ENCODE data around the gene CTNNA3. TPM values are rescaled to one million over a fixed set of nuclear protein-coding genes. Genes with fewer than 3 reads are reported as not detected.

The CTNNA3 gene
- total RNA-seq, 1 donor, result not detected

DNA sequence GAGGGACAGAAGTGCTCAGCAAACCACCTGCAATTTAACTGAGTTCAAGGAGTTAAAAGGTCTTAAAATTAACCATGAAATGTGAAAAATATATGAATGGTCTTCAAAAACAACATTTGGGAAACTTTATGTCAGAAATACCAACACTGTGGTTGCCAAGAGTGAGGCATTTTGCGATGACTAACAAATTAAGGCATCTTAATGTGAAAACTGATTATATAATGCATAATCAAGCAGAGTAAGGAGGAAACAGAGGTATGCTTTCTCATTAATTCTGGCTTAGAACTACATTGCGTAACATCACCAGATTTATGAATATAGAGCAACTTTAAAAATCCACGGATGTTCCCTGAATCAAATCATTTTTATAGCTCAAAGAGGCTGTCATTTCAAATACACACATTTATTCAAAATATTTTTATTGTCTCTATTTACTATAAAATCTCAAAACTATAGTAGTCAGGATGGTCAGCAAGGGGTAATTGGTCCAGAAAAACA, 434.6 kb downstream of the CTNNA3 start:
- Histone ChIP-seq H3K4me3 (ENCODE audit: insufficient read depth, low read length) (no peak overlapping the region), H3K79me2 (ENCODE audit: insufficient read depth, low read length) (no peaks in the 10 kb centered on the region), H3K27me3 (ENCODE audit: insufficient read depth, low read length) (no peaks in the 10 kb centered on the region), H3K4me1 (ENCODE audit: insufficient read depth, low read length) (no peaks in the 10 kb centered on the region), H3K4me2 (ENCODE audit: insufficient read depth, low read length) (no peak overlapping the region), H4K20me1 (ENCODE audit: insufficient read depth, low read length) (no peaks in the 10 kb centered on the region), H2AFZ (ENCODE audit: low read length) (no peak overlapping the region), H3K27ac (ENCODE audit: low read depth, low read length) (no peak overlapping the region), H3K9me3 (ENCODE audit: low read depth, low read length) (no peaks in the 10 kb centered on the region), H3K36me3 (ENCODE audit: insufficient read depth, low read length) (no peaks in the 10 kb centered on the region)
- DNase-seq (ENCODE audit: insufficient read length, low spot score, missing footprints), result no peak
- TF ChIP-seq, protein P1, sequence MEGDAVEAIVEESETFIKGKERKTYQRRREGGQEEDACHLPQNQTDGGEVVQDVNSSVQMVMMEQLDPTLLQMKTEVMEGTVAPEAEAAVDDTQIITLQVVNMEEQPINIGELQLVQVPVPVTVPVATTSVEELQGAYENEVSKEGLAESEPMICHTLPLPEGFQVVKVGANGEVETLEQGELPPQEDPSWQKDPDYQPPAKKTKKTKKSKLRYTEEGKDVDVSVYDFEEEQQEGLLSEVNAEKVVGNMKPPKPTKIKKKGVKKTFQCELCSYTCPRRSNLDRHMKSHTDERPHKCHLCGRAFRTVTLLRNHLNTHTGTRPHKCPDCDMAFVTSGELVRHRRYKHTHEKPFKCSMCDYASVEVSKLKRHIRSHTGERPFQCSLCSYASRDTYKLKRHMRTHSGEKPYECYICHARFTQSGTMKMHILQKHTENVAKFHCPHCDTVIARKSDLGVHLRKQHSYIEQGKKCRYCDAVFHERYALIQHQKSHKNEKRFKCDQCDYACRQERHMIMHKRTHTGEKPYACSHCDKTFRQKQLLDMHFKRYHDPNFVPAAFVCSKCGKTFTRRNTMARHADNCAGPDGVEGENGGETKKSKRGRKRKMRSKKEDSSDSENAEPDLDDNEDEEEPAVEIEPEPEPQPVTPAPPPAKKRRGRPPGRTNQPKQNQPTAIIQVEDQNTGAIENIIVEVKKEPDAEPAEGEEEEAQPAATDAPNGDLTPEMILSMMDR (IDR thresholded peaks at IDR 0.05; ENCODE audit: extremely low read depth, low read depth, low read length), result no peak

DNA sequence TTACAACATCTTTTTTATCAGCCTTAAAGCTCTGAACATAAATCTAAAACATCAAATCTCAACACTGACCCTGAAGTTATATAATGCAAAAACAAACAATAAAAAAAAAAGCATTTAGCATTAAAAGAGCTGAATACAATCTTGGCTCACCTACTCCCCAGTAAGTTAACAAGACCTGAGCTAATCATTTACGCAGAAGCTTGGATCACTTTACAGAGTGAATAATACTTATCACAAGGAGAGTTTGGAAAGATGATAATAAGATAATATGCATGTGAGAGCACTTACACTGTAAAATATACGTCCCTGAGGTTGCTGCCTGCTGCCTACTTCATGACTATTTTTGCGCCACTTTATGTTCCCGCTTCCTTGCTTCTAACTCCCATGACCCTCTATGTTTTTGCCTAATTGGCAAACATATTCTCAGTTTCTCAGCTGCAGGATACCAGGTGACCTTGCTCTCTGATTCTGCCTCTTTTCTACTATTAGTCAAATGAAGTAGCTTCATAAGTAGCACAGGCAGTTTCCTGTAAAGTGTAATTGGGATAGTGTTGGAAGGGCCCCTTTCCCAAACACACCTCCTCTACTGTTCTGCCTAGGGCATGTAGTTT, 436.6 kb downstream of the CTNNA3 start:
- Histone ChIP-seq H3K4me3 (ENCODE audit: insufficient read depth, low read length) (no peak overlapping the region), H3K9me3 (ENCODE audit: low read depth, low read length) (no peaks in the 10 kb centered on the region), H4K20me1 (ENCODE audit: insufficient read depth, low read length) (no peaks in the 10 kb centered on the region), H2AFZ (ENCODE audit: low read length) (no peak overlapping the region), H3K4me2 (ENCODE audit: insufficient read depth, low read length) (no peak overlapping the region), H3K4me1 (ENCODE audit: insufficient read depth, low read length) (no peaks in the 10 kb centered on the region), H3K79me2 (ENCODE audit: insufficient read depth, low read length) (no peaks in the 10 kb centered on the region), H3K27ac (ENCODE audit: low read depth, low read length) (no peak overlapping the region), H3K27me3 (ENCODE audit: insufficient read depth, low read length) (no peaks in the 10 kb centered on the region), H3K36me3 (ENCODE audit: insufficient read depth, low read length) (no peaks in the 10 kb centered on the region)
- TF ChIP-seq, protein P1 (IDR thresholded peaks at IDR 0.05; ENCODE audit: extremely low read depth, low read depth, low read length), result no peak
- no peak for DNase-seq (ENCODE audit: insufficient read length, low spot score, missing footprints)

DNA sequence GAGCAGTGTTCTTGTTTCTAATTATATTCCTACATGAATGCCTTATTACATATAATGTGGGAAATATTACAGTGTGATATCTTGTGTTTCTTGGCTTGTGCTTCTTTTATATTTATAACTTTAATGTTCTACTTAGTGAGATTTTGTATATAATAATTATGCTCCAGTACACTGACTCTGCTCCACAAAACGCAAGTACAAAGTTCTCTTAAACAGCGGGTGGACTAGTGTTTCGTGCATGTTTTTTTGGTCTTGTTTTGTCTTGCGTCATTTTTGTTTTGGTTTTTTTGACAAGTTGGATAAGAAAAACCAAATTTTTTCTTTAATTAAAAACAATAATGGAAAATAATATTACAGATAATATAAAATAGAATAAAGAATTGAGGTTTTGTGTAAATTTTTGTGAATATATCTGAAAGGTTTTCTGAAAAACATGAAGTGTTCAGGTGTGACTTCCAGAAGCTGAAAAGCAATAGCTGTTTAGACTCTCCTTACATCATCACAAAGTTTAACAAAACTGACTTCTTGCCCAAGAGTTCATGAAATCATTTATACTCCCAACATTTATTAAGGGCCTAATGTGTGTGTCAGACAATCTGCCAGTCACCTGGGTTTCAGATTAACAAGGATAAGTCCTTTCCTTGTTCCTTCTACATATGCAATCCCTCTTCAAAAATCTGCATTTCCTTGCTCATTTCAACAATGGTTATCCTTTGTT, 438.4 kb downstream of the CTNNA3 start:
- no peaks in the 10 kb centered on the region for H4K20me1 ChIP-seq (ENCODE audit: insufficient read depth, low read length)
- H3K27me3 ChIP-seq (ENCODE audit: insufficient read depth, low read length), result no peaks in the 10 kb centered on the region
- no peak overlapping the region for H2AFZ ChIP-seq (ENCODE audit: low read length)
- DNase-seq (ENCODE audit: insufficient read length, low spot score, missing footprints), result no peak
- H3K4me2 ChIP-seq (ENCODE audit: insufficient read depth, low read length), result no peak overlapping the region
- no peaks in the 10 kb centered on the region for H3K36me3 ChIP-seq (ENCODE audit: insufficient read depth, low read length)
- H3K4me3 ChIP-seq (ENCODE audit: insufficient read depth, low read length), result no peak overlapping the region
- H3K27ac ChIP-seq (ENCODE audit: low read depth, low read length), result no peak overlapping the region
- no peaks in the 10 kb centered on the region for H3K9me3 ChIP-seq (ENCODE audit: low read depth, low read length)
- H3K79me2 ChIP-seq (ENCODE audit: insufficient read depth, low read length), result no peaks in the 10 kb centered on the region
- no peaks in the 10 kb centered on the region for H3K4me1 ChIP-seq (ENCODE audit: insufficient read depth, low read length)
- TF ChIP-seq, protein P1 (IDR thresholded peaks at IDR 0.05; ENCODE audit: extremely low read depth, low read depth, low read length), result no peak

DNA sequence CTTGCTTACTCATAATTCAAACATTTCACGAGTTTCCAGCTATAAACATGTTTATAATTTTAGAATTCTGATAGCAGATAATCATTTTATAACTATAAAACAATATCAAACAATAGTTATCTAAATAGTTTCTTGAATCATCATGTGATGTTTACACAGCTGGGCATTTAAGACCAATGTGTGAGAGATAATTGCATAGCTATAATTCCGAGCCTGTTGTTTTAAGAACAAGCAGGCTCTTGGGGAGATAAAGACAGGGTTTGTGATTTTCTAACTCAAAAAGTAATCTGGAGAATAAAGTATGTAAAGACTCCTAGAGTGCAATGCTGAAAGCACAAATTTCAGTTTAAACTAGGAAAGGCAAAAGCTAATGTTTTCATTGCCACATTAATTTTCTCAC, 439.0 kb downstream of the CTNNA3 start:
- Histone ChIP-seq H4K20me1 (ENCODE audit: insufficient read depth, low read length) (no peaks in the 10 kb centered on the region), H3K4me3 (ENCODE audit: insufficient read depth, low read length) (no peak overlapping the region), H3K27ac (ENCODE audit: low read depth, low read length) (no peak overlapping the region), H2AFZ (ENCODE audit: low read length) (no peak overlapping the region), H3K36me3 (ENCODE audit: insufficient read depth, low read length) (no peaks in the 10 kb centered on the region), H3K4me2 (ENCODE audit: insufficient read depth, low read length) (no peak overlapping the region), H3K4me1 (ENCODE audit: insufficient read depth, low read length) (no peaks in the 10 kb centered on the region), H3K27me3 (ENCODE audit: insufficient read depth, low read length) (no peaks in the 10 kb centered on the region), H3K79me2 (ENCODE audit: insufficient read depth, low read length) (no peaks in the 10 kb centered on the region), H3K9me3 (ENCODE audit: low read depth, low read length) (no peaks in the 10 kb centered on the region)
- no peak for DNase-seq (ENCODE audit: insufficient read length, low spot score, missing footprints)
- TF ChIP-seq, protein P1 (IDR thresholded peaks at IDR 0.05; ENCODE audit: extremely low read depth, low read depth, low read length), result no peak

Measured in osteoblast (primary cell).